WTC11 (cell line): ENCODE data around the gene EHMT1. TPM values are rescaled to one million over a fixed set of nuclear protein-coding genes. Genes with fewer than 3 reads are reported as not detected.

Experiments
- ATAC-seq: fragments of 200-7000 bp; cut with Tn5 transposase; 2 replicates; pipeline ENCODE4 v1.10.0; 2021; ENCODE audit warnings: mild to moderate bottlenecking, moderate library complexity
- CTCF ChIA-PET: fragments of 300-600 bp; sonication (Branson Sonifier 250); formaldehyde crosslinking; loops from one replicate; lab custom pipeline; 2021; ENCODE audit warnings: antibody characterized with exemption; lab: Charles Lee
- POLR2A ChIA-PET: fragments of 350-600 bp; sonication (Branson Sonifier 250); formaldehyde crosslinking; loops from one replicate; lab custom pipeline; 2021; ENCODE audit warnings: antibody characterized with exemption; lab: Charles Lee
- DNase-seq: peaks from one replicate; pipeline ENCODE4 v3.0.0; 2021; ENCODE audit warnings: low spot score
- H3K27ac Mint-ChIP-seq: 2 replicates; pipeline ENCODE4 v1.8.0; 2021; ENCODE audit warnings: mixed read lengths
- H3K27me3 Mint-ChIP-seq: 2 replicates; pipeline ENCODE4 v1.8.0; 2021; ENCODE audit warnings: low read depth, mild to moderate bottlenecking, moderate library complexity, mixed read lengths
- H3K36me3 Mint-ChIP-seq: 2 replicates; pipeline ENCODE4 v1.8.0; 2021; ENCODE audit warnings: mixed read lengths
- H3K4me1 Mint-ChIP-seq: 2 replicates; pipeline ENCODE4 v1.8.0; 2022; ENCODE audit warnings: mixed read lengths
- H3K4me3 Mint-ChIP-seq: 2 replicates; pipeline ENCODE4 v1.8.0; 2021; ENCODE audit warnings: mild to moderate bottlenecking, moderate library complexity, mixed read lengths
- H3K9me3 Mint-ChIP-seq: 2 replicates; pipeline ENCODE4 v1.8.0; 2021; ENCODE audit warnings: mixed read lengths
- ATF1 ChIP-seq: sonication (generic); formaldehyde crosslinking; IDR thresholded peaks from 2 replicates; pipeline ENCODE4 v1.8.1; 2023; ENCODE audit warnings: mild to moderate bottlenecking, moderate library complexity, missing genetic modification reagents
- CBFB ChIP-seq: sonication (generic); formaldehyde crosslinking; IDR thresholded peaks from 2 replicates; pipeline ENCODE4 v1.8.1; 2022; ENCODE audit warnings: mild to moderate bottlenecking, low read depth, missing genetic modification reagents
- FOXP1 ChIP-seq: sonication (generic); formaldehyde crosslinking; IDR thresholded peaks from 2 replicates; pipeline ENCODE4 v1.8.0; 2022; ENCODE audit warnings: missing genetic modification reagents, mild to moderate bottlenecking, moderate library complexity, borderline replicate concordance
- HMGA2 ChIP-seq: fragments of 250-450 bp; sonication (Bioruptor Pico); IDR thresholded peaks from 2 replicates; pipeline ENCODE4 v1.4.0; 2021; ENCODE audit warnings: mild to moderate bottlenecking, moderate library complexity
- IRF2 ChIP-seq: sonication (generic); formaldehyde crosslinking; IDR thresholded peaks from 2 replicates; pipeline ENCODE4 v1.8.0; 2022; ENCODE audit warnings: low read depth, missing genetic modification reagents, borderline replicate concordance
- MXD4 ChIP-seq: fragments of 250-450 bp; sonication (Bioruptor Pico); IDR thresholded peaks from 2 replicates; pipeline ENCODE4 v1.8.0; 2021; ENCODE audit warnings: mild to moderate bottlenecking, moderate library complexity, borderline replicate concordance
- NR1H2 ChIP-seq: sonication (generic); formaldehyde crosslinking; IDR thresholded peaks from 2 replicates; pipeline ENCODE4 v1.9.0; 2021; ENCODE audit warnings: mild to moderate bottlenecking, moderate library complexity, missing genetic modification reagents
- NR2C2 ChIP-seq: sonication (generic); formaldehyde crosslinking; IDR thresholded peaks from 2 replicates; pipeline ENCODE4 v1.8.0; 2022; ENCODE audit warnings: mild to moderate bottlenecking, missing genetic modification reagents
- TCF7 ChIP-seq: sonication (generic); formaldehyde crosslinking; IDR thresholded peaks from 2 replicates; pipeline ENCODE4 v1.8.0; 2022; ENCODE audit warnings: mild to moderate bottlenecking, low read depth, missing genetic modification reagents, moderate library complexity
- TEAD1 ChIP-seq: sonication (generic); formaldehyde crosslinking; IDR thresholded peaks from 2 replicates; pipeline ENCODE4 v1.8.0; 2022; ENCODE audit warnings: mild to moderate bottlenecking, missing genetic modification reagents
- ZNF219 ChIP-seq: sonication (generic); formaldehyde crosslinking; IDR thresholded peaks from 2 replicates; pipeline ENCODE4 v1.8.0; 2023; ENCODE audit warnings: missing genetic modification reagents, mild to moderate bottlenecking, borderline replicate concordance
- ZNF263 ChIP-seq: sonication (generic); formaldehyde crosslinking; IDR thresholded peaks from 2 replicates; pipeline ENCODE4 v1.8.1; 2022; ENCODE audit warnings: low read depth, mild to moderate bottlenecking, moderate library complexity, missing genetic modification reagents
- ZNF423 ChIP-seq: fragments of 250-450 bp; sonication (Bioruptor Pico); IDR thresholded peaks from 2 replicates; pipeline ENCODE4 v2.1.2; 2022; ENCODE audit warnings: mild to moderate bottlenecking, moderate library complexity
- total RNA-seq: library from RNA; stranded (reverse); gene quantifications from 3 replicates; pipeline ENCODE4 v1.2.3, GENCODE V29; 2021
- TF ChIP-seq, protein P1 (sequence below): fragments of 250-450 bp; sonication (Bioruptor Pico); conservative IDR thresholded peaks from 2 replicates; pipeline ENCODE4 v1.9.0; 2021; ENCODE audit warnings: mild to moderate bottlenecking
- TF ChIP-seq, protein P2 (sequence below): fragments of 250-450 bp; sonication (Bioruptor Pico); IDR thresholded peaks from 2 replicates; pipeline ENCODE4 v1.8.0; 2021; ENCODE audit warnings: mild to moderate bottlenecking
- TF ChIP-seq, protein P3 (sequence below): sonication (generic); formaldehyde crosslinking; IDR thresholded peaks from 2 replicates; pipeline ENCODE4 v1.8.0; 2023; ENCODE audit warnings: mild to moderate bottlenecking, missing genetic modification reagents
- TF ChIP-seq, protein P4 (sequence below): sonication (generic); formaldehyde crosslinking; IDR thresholded peaks from 2 replicates; pipeline ENCODE4 v1.8.1; 2023; ENCODE audit warnings: mild to moderate bottlenecking, missing genetic modification reagents, moderate library complexity
- TF ChIP-seq, protein P5 (sequence below): sonication (generic); formaldehyde crosslinking; IDR thresholded peaks from 2 replicates; pipeline ENCODE4 v1.8.1; 2023; ENCODE audit warnings: mild to moderate bottlenecking, missing genetic modification reagents
- TF ChIP-seq, protein P6 (sequence below): fragments of 200-600 bp; IDR thresholded peaks from 2 replicates; pipeline ENCODE4 v1.8.0; 2022; ENCODE audit warnings: antibody characterized with exemption
- TF ChIP-seq, protein P7 (sequence below): sonication (generic); formaldehyde crosslinking; IDR thresholded peaks from 2 replicates; pipeline ENCODE4 v1.8.1; 2022; ENCODE audit warnings: missing genetic modification reagents, borderline replicate concordance

Gene EHMT1
- total RNA-seq, 1 experiment from 2014 or later, result 170 TPM

DNA sequence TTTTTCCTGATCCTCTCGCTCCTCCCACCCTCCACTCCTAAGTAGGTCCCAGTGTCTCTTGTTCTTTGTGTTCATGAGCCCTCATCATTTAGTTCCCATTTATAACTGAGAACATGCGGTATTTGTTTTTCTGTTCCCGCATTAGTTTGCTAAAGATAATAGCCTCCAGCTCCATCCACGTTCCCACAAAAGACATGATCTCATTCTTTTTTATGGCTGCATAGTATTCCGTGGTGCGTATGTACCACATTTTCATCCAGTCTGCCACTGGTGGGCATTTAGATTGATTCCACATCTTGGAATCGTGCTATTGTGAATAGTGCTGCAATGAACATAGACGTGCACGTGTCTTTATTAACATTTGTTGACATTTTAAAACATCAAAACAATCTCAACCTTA is 224.6 kb downstream of the EHMT1 start:
- CTCF ChIA-PET, result no interaction called here
- H3K9me3 Mint-ChIP-seq, result peaks cover 13% of the 10 kb centered on the region
- no peak overlapping the region for H3K4me3 Mint-ChIP-seq
- ATAC-seq, result no peak
- H3K4me1 Mint-ChIP-seq, result no peaks in the 10 kb centered on the region
- no peaks in the 10 kb centered on the region for H3K27me3 Mint-ChIP-seq
- DNase-seq, result no peak
- TF ChIP-seq IRF2, result no peak
- TF ChIP-seq, protein P1, sequence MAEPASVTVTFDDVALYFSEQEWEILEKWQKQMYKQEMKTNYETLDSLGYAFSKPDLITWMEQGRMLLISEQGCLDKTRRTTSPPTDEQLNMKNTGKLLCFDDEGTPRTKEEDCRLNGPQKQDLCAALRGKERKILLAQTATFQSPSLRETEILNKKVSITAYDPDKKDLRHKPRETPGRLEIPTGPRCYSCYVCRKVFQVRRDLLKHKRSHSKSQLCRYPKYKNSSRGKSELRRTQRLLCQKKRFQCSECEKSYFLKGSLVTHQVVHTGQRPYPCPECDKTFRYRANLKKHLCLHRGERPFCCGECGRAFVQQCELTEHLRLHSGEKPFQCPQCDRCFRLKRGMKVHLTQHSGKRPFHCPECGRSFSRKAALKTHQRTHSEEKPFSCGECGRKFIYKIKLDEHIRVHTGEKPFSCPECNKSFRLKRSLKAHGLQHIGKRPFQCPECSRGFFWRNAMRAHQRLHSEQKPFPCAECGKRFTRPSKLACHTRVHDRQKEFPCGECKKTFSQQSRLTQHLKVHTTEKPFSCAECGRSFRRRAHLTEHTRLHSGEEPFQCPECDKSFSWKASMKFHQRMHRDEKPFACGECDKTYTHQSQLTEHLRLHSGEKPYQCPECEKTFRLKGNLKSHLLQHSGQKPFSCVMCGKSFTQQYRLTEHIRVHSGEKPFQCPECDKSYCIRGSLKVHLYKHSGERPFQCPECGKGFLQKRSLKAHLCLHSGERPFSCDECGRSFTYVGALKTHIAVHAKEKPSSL (CRISPR knock-in tag), result no peak
- TF ChIP-seq NR2C2 (CRISPR knock-in tag), result no peak
- TF ChIP-seq, protein P2, sequence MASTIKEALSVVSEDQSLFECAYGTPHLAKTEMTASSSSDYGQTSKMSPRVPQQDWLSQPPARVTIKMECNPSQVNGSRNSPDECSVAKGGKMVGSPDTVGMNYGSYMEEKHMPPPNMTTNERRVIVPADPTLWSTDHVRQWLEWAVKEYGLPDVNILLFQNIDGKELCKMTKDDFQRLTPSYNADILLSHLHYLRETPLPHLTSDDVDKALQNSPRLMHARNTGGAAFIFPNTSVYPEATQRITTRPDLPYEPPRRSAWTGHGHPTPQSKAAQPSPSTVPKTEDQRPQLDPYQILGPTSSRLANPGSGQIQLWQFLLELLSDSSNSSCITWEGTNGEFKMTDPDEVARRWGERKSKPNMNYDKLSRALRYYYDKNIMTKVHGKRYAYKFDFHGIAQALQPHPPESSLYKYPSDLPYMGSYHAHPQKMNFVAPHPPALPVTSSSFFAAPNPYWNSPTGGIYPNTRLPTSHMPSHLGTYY (CRISPR knock-in tag), result no peak
- no peak for TF ChIP-seq ATF1
- TF ChIP-seq, protein P3, sequence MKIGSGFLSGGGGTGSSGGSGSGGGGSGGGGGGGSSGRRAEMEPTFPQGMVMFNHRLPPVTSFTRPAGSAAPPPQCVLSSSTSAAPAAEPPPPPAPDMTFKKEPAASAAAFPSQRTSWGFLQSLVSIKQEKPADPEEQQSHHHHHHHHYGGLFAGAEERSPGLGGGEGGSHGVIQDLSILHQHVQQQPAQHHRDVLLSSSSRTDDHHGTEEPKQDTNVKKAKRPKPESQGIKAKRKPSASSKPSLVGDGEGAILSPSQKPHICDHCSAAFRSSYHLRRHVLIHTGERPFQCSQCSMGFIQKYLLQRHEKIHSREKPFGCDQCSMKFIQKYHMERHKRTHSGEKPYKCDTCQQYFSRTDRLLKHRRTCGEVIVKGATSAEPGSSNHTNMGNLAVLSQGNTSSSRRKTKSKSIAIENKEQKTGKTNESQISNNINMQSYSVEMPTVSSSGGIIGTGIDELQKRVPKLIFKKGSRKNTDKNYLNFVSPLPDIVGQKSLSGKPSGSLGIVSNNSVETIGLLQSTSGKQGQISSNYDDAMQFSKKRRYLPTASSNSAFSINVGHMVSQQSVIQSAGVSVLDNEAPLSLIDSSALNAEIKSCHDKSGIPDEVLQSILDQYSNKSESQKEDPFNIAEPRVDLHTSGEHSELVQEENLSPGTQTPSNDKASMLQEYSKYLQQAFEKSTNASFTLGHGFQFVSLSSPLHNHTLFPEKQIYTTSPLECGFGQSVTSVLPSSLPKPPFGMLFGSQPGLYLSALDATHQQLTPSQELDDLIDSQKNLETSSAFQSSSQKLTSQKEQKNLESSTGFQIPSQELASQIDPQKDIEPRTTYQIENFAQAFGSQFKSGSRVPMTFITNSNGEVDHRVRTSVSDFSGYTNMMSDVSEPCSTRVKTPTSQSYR (CRISPR knock-in tag), result no peak
- no peak for TF ChIP-seq NR1H2 (CRISPR knock-in tag)
- TF ChIP-seq TCF7, result no peak
- TF ChIP-seq, protein P4, sequence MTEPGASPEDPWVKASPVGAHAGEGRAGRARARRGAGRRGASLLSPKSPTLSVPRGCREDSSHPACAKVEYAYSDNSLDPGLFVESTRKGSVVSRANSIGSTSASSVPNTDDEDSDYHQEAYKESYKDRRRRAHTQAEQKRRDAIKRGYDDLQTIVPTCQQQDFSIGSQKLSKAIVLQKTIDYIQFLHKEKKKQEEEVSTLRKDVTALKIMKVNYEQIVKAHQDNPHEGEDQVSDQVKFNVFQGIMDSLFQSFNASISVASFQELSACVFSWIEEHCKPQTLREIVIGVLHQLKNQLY (CRISPR knock-in tag), result no peak
- no peak for TF ChIP-seq TEAD1
- no peak for TF ChIP-seq ZNF263
- peaks cover 6% of the 10 kb centered on the region for H3K36me3 Mint-ChIP-seq
- H3K27ac Mint-ChIP-seq, result no peak overlapping the region
- POLR2A ChIA-PET, result no interaction called here

DNA sequence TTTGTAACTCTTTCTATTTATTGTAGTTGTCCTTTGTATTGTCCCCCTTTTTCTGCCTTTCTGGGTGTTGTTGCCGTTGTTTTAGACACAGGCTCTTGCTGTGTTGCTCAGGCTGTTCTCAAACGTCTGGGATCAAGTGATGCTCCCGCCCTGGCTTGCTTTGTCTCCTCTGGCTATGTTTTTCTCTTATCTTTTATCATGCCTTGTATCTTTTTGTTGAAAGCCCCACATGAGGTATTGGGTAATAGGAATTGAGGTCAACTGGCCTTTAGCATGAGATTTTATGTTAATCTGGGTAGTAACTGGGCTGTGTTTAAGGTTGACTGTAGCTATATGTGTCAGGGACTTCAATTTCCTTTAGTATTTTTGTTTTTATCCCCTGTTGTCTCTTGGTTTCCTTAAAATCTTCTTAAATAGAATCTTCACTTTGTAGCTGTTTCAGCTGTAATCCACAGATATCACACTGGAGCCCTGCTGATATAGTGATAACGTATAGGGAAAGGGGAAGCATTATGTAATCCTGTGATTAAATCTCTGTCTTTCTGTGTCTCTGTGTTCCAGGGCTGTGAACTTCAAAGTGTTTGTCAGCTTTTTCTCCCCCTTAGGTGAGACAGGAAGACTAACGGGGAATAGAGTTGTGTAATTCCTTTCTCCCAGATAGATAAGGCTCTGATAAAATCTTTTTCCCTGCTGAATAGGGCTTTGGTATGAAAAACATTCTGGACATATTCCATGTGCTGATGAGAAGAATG is 232.9 kb downstream of the EHMT1 start:
- Mint-ChIP-seq H3K27me3 (no peaks in the 10 kb centered on the region), H3K36me3 (no peaks in the 10 kb centered on the region), H3K4me1 (0 out of 2 replicates have a peak, but pooled peaks cover 3% of the 10 kb centered on the region), H3K9me3 (peaks cover 17% of the 10 kb centered on the region), H3K27ac (no peak overlapping the region), H3K4me3 (no peak overlapping the region)
- ChIA-PET POLR2A (no interaction called here), CTCF (no interaction called here)
- ATAC-seq (no peak), DNase-seq (no peak)
- TF ChIP-seq ZNF423 (CRISPR knock-in tag) (no peak), CBFB (no peak), ZNF219 (CRISPR knock-in tag) (no peak), FOXP1 (CRISPR knock-in tag) (no peak), HMGA2 (CRISPR knock-in tag) (no peak), MXD4 (CRISPR knock-in tag) (no peak)
- TF ChIP-seq, protein P3 (CRISPR knock-in tag), result no peak
- TF ChIP-seq, protein P5, sequence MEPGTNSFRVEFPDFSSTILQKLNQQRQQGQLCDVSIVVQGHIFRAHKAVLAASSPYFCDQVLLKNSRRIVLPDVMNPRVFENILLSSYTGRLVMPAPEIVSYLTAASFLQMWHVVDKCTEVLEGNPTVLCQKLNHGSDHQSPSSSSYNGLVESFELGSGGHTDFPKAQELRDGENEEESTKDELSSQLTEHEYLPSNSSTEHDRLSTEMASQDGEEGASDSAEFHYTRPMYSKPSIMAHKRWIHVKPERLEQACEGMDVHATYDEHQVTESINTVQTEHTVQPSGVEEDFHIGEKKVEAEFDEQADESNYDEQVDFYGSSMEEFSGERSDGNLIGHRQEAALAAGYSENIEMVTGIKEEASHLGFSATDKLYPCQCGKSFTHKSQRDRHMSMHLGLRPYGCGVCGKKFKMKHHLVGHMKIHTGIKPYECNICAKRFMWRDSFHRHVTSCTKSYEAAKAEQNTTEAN (CRISPR knock-in tag), result no peak
- TF ChIP-seq, protein P6, sequence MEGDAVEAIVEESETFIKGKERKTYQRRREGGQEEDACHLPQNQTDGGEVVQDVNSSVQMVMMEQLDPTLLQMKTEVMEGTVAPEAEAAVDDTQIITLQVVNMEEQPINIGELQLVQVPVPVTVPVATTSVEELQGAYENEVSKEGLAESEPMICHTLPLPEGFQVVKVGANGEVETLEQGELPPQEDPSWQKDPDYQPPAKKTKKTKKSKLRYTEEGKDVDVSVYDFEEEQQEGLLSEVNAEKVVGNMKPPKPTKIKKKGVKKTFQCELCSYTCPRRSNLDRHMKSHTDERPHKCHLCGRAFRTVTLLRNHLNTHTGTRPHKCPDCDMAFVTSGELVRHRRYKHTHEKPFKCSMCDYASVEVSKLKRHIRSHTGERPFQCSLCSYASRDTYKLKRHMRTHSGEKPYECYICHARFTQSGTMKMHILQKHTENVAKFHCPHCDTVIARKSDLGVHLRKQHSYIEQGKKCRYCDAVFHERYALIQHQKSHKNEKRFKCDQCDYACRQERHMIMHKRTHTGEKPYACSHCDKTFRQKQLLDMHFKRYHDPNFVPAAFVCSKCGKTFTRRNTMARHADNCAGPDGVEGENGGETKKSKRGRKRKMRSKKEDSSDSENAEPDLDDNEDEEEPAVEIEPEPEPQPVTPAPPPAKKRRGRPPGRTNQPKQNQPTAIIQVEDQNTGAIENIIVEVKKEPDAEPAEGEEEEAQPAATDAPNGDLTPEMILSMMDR, result no peak
- TF ChIP-seq, protein P7, sequence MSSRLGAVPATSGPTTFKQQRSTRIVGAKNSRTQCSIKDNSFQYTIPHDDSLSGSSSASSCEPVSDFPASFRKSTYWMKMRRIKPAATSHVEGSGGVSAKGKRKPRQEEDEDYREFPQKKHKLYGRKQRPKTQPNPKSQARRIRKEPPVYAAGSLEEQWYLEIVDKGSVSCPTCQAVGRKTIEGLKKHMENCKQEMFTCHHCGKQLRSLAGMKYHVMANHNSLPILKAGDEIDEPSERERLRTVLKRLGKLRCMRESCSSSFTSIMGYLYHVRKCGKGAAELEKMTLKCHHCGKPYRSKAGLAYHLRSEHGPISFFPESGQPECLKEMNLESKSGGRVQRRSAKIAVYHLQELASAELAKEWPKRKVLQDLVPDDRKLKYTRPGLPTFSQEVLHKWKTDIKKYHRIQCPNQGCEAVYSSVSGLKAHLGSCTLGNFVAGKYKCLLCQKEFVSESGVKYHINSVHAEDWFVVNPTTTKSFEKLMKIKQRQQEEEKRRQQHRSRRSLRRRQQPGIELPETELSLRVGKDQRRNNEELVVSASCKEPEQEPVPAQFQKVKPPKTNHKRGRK, result no peak
